ENCODE results near the gene TFF3. TPM values are rescaled to one million over a fixed set of nuclear protein-coding genes. Genes with fewer than 3 reads are reported as not detected.

The TFF3 gene
- total RNA-seq (1 to 10 TPM; 1.2 to 2.2 (median 1.7) TPM), polyA plus RNA-seq (2.6 TPM)
- long read RNA-seq, donor 1, result 0 reads
- long read RNA-seq, donor 2, partial matches to known transcripts, result 0 of 1 reads
- long read RNA-seq, donor 2, other reads (novel, unspliced or antisense), result 0 of 1 reads
- long read RNA-seq, donor 3, result 0 reads
- long read RNA-seq, donor 4, result 0 reads

GRCh38 chr21:42315296-42315891 lies at the start of gene TFF3:
Gene TFF3 (minus strand): TSS chr21:42315409. CDS start chr21:42315374, 35 bp downstream.
- no peaks in the 10 kb centered on the region for H3K9me3 ChIP-seq (ENCODE audit: control insufficient read depth, low read length)
- intact Hi-C loops (cut with DNase I), result no loop called here
- H3K4me1 ChIP-seq (ENCODE audit: control insufficient read depth, insufficient read depth, low read length), result peaks cover 6% of the 10 kb centered on the region
- DNase-seq, result no peak
- 65% methylated on average over 15 of the region's 15 CpGs for WGBS
- no peak within 1 kb of the TSS for H3K4me3 ChIP-seq (ENCODE audit: low read length)
- H3K27me3 ChIP-seq (ENCODE audit: control insufficient read depth, insufficient read depth), result no peaks in the 10 kb centered on the region
- ATAC-seq, result peak; percentile 38 to 84
- H3K27ac ChIP-seq (ENCODE audit: low read length), result no peak within 1 kb of the TSS

- intact Hi-C loops (cut with DNase I), result no loop called here
- DNase-seq, result no peak
- no peak for ATAC-seq
- H3K27ac ChIP-seq (ENCODE audit: low read length), result no peak overlapping the region
- H3K27me3 ChIP-seq (ENCODE audit: control insufficient read depth, insufficient read depth), result no peaks in the 10 kb centered on the region
- H3K4me3 ChIP-seq (ENCODE audit: low read length), result no peak overlapping the region
- H3K9me3 ChIP-seq (ENCODE audit: control insufficient read depth, low read length), result no peaks in the 10 kb centered on the region
- WGBS, result 69% methylated on average over 13 of the region's 13 CpGs
- no peaks in the 10 kb centered on the region for H3K4me1 ChIP-seq (ENCODE audit: control insufficient read depth, insufficient read depth, low read length)
Measured at GRCh38 chr21:42364304-42364865, 49.2 kb upstream of the TFF3 start.

GRCh38 chr21:42363312-42363711 lies 48.1 kb upstream of the TFF3 start:
- intact Hi-C loops (cut with DNase I), result no loop called here

GRCh38 chr21:42362700-42363099 lies 47.5 kb upstream of the TFF3 start:
- intact Hi-C loops (cut with DNase I), result no loop called here
- ATAC-seq (no peak), DNase-seq (no peak)
- no peak overlapping the region for H3K27ac ChIP-seq (ENCODE audit: low read length)
- WGBS, result 68% methylated on average over 9 of the region's 9 CpGs
- H3K4me3 ChIP-seq (ENCODE audit: low read length), result no peak overlapping the region
- no peaks in the 10 kb centered on the region for H3K9me3 ChIP-seq (ENCODE audit: control insufficient read depth, low read length)
- no peaks in the 10 kb centered on the region for H3K4me1 ChIP-seq (ENCODE audit: control insufficient read depth, insufficient read depth, low read length)
- no peaks in the 10 kb centered on the region for H3K27me3 ChIP-seq (ENCODE audit: control insufficient read depth, insufficient read depth)

More at GRCh38 chr21:42363312-42363711, 48.1 kb upstream of the TFF3 start:
- H3K9me3 ChIP-seq (ENCODE audit: control insufficient read depth, low read length), result no peaks in the 10 kb centered on the region
- no peak for DNase-seq
- 73% methylated on average over 8 of the region's 8 CpGs for WGBS
- H3K4me1 ChIP-seq (ENCODE audit: control insufficient read depth, insufficient read depth, low read length), result no peaks in the 10 kb centered on the region
- H3K27ac ChIP-seq (ENCODE audit: low read length), result no peak overlapping the region
- no peaks in the 10 kb centered on the region for H3K27me3 ChIP-seq (ENCODE audit: control insufficient read depth, insufficient read depth)
- ATAC-seq, result no peak
- no peak overlapping the region for H3K4me3 ChIP-seq (ENCODE audit: low read length)

- no peak for ATAC-seq
- intact Hi-C loops (cut with DNase I), result no loop called here
- H3K4me3 ChIP-seq (ENCODE audit: low read length), result no peak overlapping the region
- no peak overlapping the region for H3K27ac ChIP-seq (ENCODE audit: low read length)
- DNase-seq, result no peak
- no peaks in the 10 kb centered on the region for H3K4me1 ChIP-seq (ENCODE audit: control insufficient read depth, insufficient read depth, low read length)
- no peaks in the 10 kb centered on the region for H3K9me3 ChIP-seq (ENCODE audit: control insufficient read depth, low read length)
- H3K27me3 ChIP-seq (ENCODE audit: control insufficient read depth, insufficient read depth), result no peaks in the 10 kb centered on the region
- WGBS, result 73% methylated on average over 12 of the region's 12 CpGs
Measured at GRCh38 chr21:42362198-42362597, 47.0 kb upstream of the TFF3 start.

- no peak overlapping the region for H3K27ac ChIP-seq (ENCODE audit: low read length)
- H3K9me3 ChIP-seq (ENCODE audit: control insufficient read depth, low read length), result no peaks in the 10 kb centered on the region
- intact Hi-C loops (cut with DNase I), result no loop called here
- no peak for ATAC-seq
- WGBS, result 34% methylated on average over 7 of the region's 7 CpGs
- H3K4me1 ChIP-seq (ENCODE audit: control insufficient read depth, insufficient read depth, low read length), result no peaks in the 10 kb centered on the region
- no peak for DNase-seq
- no peak overlapping the region for H3K4me3 ChIP-seq (ENCODE audit: low read length)
- H3K27me3 ChIP-seq (ENCODE audit: control insufficient read depth, insufficient read depth), result no peaks in the 10 kb centered on the region
Measured at GRCh38 chr21:42361286-42361685, 46.1 kb upstream of the TFF3 start.

- ATAC-seq (no peak), DNase-seq (no peak)
- 64% methylated on average over 2 of the region's 2 CpGs for WGBS
- H3K27me3 ChIP-seq (ENCODE audit: control insufficient read depth, insufficient read depth), result no peaks in the 10 kb centered on the region
- H3K4me1 ChIP-seq (ENCODE audit: control insufficient read depth, insufficient read depth, low read length), result no peaks in the 10 kb centered on the region
- H3K27ac ChIP-seq (ENCODE audit: low read length), result no peak overlapping the region
- no peak overlapping the region for H3K4me3 ChIP-seq (ENCODE audit: low read length)
- H3K9me3 ChIP-seq (ENCODE audit: control insufficient read depth, low read length), result no peaks in the 10 kb centered on the region
- intact Hi-C loops (cut with DNase I), result no loop called here
Measured at GRCh38 chr21:42360317-42360716, 45.1 kb upstream of the TFF3 start.

GRCh38 chr21:42358937-42359336 lies 43.7 kb upstream of the TFF3 start:
- no peaks in the 10 kb centered on the region for H3K27me3 ChIP-seq (ENCODE audit: control insufficient read depth, insufficient read depth)
- H3K27ac ChIP-seq (ENCODE audit: low read length), result no peak overlapping the region
- ATAC-seq, result no peak
- no peak for DNase-seq
- intact Hi-C loops (cut with DNase I), result no loop called here
- H3K4me3 ChIP-seq (ENCODE audit: low read length), result no peak overlapping the region
- WGBS, result 85% methylated on average over 13 of the region's 13 CpGs
- no peaks in the 10 kb centered on the region for H3K9me3 ChIP-seq (ENCODE audit: control insufficient read depth, low read length)
- no peaks in the 10 kb centered on the region for H3K4me1 ChIP-seq (ENCODE audit: control insufficient read depth, insufficient read depth, low read length)

- ATAC-seq (no peak), DNase-seq (no peak)
- H3K4me1 ChIP-seq (ENCODE audit: control insufficient read depth, insufficient read depth, low read length), result no peaks in the 10 kb centered on the region
- H3K27ac ChIP-seq (ENCODE audit: low read length), result no peak overlapping the region
- H3K4me3 ChIP-seq (ENCODE audit: low read length), result no peak overlapping the region
- intact Hi-C loops (cut with DNase I), result no loop called here
- no peaks in the 10 kb centered on the region for H3K9me3 ChIP-seq (ENCODE audit: control insufficient read depth, low read length)
- 93% methylated on average over 12 of the region's 12 CpGs for WGBS
- H3K27me3 ChIP-seq (ENCODE audit: control insufficient read depth, insufficient read depth), result no peaks in the 10 kb centered on the region
Measured at GRCh38 chr21:42358261-42358660, 43.1 kb upstream of the TFF3 start.

- WGBS, result 67% methylated on average over 3 of the region's 3 CpGs
- H3K27me3 ChIP-seq (ENCODE audit: control insufficient read depth, insufficient read depth), result no peaks in the 10 kb centered on the region
- H3K27ac ChIP-seq (ENCODE audit: low read length), result no peak overlapping the region
- no peaks in the 10 kb centered on the region for H3K9me3 ChIP-seq (ENCODE audit: control insufficient read depth, low read length)
- intact Hi-C loops (cut with DNase I), result no loop called here
- H3K4me1 ChIP-seq (ENCODE audit: control insufficient read depth, insufficient read depth, low read length), result no peaks in the 10 kb centered on the region
- no peak overlapping the region for H3K4me3 ChIP-seq (ENCODE audit: low read length)
- DNase-seq (no peak), ATAC-seq (no peak)
Measured at GRCh38 chr21:42357307-42357706, 42.1 kb upstream of the TFF3 start.

GRCh38 chr21:42356650-42357049 lies 41.4 kb upstream of the TFF3 start:
- intact Hi-C loops (cut with DNase I), result no loop called here
- no peak overlapping the region for H3K4me3 ChIP-seq (ENCODE audit: low read length)
- DNase-seq (no peak), ATAC-seq (no peak)
- H3K9me3 ChIP-seq (ENCODE audit: control insufficient read depth, low read length), result no peaks in the 10 kb centered on the region
- WGBS, result 38% methylated on average over 6 of the region's 6 CpGs
- no peaks in the 10 kb centered on the region for H3K27me3 ChIP-seq (ENCODE audit: control insufficient read depth, insufficient read depth)
- H3K27ac ChIP-seq (ENCODE audit: low read length), result no peak overlapping the region
- no peaks in the 10 kb centered on the region for H3K4me1 ChIP-seq (ENCODE audit: control insufficient read depth, insufficient read depth, low read length)

All from right cardiac atrium (tissue), 5 donors.